GM18907 (cell line): ENCODE results near the gene MYEOV.

ENCODE experiments used
- ATAC-seq: cut with Tn5 transposase; IDR thresholded peaks from one replicate; pipeline ENCODE4 v1.9.1; 2021; ENCODE audit warnings: mild to moderate bottlenecking, moderate library complexity; ENCODE audit not compliant: unreplicated experiment

Gene MYEOV

GRCh38 chr11:69265210-69265609 lies 28.7 kb upstream of the MYEOV start:
- no peak for ATAC-seq

GRCh38 chr11:69265911-69266510 lies 27.9 kb upstream of the MYEOV start:
- ATAC-seq = no peak

DNA sequence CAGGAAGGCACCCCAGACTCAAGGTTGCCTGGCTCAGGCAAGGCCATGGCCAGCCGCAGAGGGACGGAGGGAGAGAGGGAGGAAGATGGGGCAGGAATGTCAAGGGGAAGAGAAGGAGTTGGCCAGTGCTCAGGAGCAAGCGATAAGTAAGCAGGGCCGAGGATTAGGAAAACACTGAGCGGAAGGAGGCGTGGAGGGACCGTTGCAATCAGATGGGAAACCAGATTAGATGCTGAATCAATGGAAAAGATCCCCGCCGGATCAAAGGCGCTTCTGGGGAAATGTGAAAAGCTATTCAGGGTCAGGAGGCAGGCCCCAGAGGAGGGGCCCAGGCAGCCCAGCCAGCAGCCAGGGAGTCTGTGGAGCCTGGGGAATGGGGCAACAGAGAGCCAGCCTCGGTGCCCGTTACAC lies 26.6 kb upstream of the MYEOV start:
- ATAC-seq = no peak

- ATAC-seq = no peak
These were observed 25.0 kb upstream of the MYEOV start for GRCh38 chr11:69268911-69269310.

DNA sequence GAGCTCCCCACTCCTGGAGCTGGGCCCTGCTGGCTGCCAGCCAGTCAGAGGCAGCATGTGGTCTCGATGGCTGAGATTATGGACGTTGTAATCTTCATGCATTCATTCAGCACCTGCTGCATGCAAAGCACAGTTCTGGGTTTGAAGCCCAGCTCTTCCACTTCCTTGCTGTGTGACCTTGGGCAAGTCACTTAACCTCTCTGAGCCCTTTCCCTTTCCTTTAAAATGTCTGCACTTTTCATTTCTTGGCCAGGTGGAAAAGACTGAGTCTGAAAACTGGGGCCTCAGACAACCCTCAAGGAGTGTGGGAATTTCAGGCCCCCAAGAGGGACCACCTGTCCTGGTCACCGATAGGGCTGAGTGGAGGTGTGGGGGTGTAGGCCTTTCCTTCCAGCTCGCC lies 24.6 kb upstream of the MYEOV start:
- ATAC-seq = no peak

DNA sequence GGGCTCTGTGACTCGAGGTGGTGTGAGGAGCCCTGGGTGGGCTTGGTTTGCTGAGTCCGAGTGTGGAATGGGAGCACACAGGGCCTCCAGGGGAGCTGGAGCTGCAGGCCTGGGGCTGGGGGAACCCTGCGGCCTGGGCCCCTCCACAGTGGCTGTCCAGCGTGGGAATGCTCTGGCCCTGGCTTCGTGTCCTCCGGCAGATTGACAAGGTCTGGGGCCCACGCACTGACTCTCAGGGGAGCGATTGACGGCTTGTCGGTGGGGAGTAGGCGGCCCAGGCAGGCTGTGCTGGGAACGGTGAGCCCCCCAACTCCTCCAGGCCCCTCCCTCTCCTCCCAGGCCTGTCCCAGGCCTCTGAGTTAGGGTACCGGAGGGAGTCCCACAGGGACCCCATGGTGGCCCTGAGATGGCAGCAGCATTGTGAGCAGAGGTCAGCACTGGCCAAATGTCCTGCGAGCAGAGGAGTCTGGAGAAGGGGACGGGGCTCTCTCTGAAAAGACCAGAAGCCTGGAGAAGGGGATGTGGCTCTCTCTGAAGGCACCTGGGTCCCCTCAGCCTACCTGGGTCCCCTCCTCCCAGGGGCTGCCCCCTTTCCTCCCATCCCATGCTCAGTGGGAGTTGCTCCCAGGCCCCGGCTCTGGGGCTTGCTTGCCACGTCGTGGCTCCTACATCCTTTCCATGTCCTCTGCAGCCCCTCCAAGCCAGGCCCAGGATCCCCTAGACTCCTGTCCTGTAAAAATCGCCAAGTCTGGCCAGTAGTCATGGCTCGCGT lies 23.8 kb upstream of the MYEOV start:
- no peak for ATAC-seq

GRCh38 chr11:69270941-69271340 lies 23.0 kb upstream of the MYEOV start:
- ATAC-seq = no peak

DNA sequence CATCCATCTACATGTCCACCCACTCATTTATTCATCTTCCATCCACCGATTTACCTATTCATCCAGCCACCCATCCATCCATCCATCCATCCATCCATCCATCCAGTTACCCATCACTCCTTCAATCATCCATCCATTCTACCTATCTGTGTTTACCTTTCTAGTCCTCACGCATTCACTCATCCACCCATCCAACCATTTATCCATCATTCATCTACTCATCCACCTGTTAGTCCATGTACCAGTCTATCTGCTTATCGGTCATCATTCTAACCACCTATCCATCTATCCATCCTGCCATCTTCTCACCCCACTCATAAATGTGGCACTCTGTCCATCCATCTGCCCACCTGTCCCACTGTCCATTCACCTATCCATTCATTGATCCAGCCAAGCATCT lies 21.9 kb upstream of the MYEOV start:
- no peak for ATAC-seq

GRCh38 chr11:69272831-69273485 lies 21.0 kb upstream of the MYEOV start:
- ATAC-seq = no peak

GRCh38 chr11:69273571-69273970 lies 20.4 kb upstream of the MYEOV start:
- no peak for ATAC-seq

GRCh38 chr11:69274531-69275016 lies 19.4 kb upstream of the MYEOV start:
- no peak for ATAC-seq

GRCh38 chr11:69275178-69275577 lies 18.8 kb upstream of the MYEOV start:
- no peak for ATAC-seq

DNA sequence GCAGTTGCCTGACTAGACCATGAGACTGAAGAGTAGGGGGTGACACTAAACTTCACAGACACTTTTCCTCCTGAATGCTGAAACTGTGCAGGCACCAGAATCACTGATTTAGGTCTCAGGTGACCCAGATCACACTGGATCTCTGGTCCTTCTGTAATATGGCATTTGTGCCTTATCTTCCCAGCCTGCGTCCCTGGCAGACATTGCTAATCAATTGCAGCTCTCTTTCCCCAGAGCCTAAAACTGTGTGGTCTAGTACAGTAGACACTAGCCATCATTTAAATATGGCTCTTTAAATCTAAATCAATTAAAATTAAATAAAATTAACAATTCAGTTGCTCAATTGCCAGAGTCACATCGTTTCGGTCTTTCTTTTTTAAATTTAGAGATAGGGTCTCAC lies 17.8 kb upstream of the MYEOV start:
- ATAC-seq = no peak

GRCh38 chr11:69277074-69277809 lies 16.7 kb upstream of the MYEOV start:
- no peak for ATAC-seq

- ATAC-seq = no peak
These were observed 15.7 kb upstream of the MYEOV start for GRCh38 chr11:69278091-69278867.

- ATAC-seq = no peak
These were observed 13.5 kb upstream of the MYEOV start for GRCh38 chr11:69280451-69280850.

- no peak for ATAC-seq
These were observed 13.0 kb upstream of the MYEOV start for GRCh38 chr11:69280994-69281393.

GRCh38 chr11:69283446-69283845 lies 10.5 kb upstream of the MYEOV start:
- no peak for ATAC-seq

- ATAC-seq = no peak
These were observed 9.9 kb upstream of the MYEOV start for GRCh38 chr11:69284081-69284511.

- no peak for ATAC-seq
These were observed 8.9 kb upstream of the MYEOV start for GRCh38 chr11:69285091-69285490.

- no peak for ATAC-seq
These were observed 8.2 kb upstream of the MYEOV start for GRCh38 chr11:69285766-69286165.
